Activated CD4-positive, alpha-beta T cell treated with anti-CD3 and anti-CD28 coated beads for 24 hours (primary cell): ENCODE measurements around the gene PSMD3.
A peak's percentile ranks its signal among the peaks of the same experiment; 100 is the strongest.
"Not testable (repeated sequence)": the region's sequence is repeated elsewhere in the genome, so short reads cannot be mapped to it uniquely, and the experiment has no call there.

ENCODE experiments used
- DNase-seq, 2 donors: peaks; one replicate each; pipeline ENCODE4 v3.0.0-alpha.2; 2020; ENCODE audit warnings: low read depth in 2 of 2

Gene PSMD3

DNA sequence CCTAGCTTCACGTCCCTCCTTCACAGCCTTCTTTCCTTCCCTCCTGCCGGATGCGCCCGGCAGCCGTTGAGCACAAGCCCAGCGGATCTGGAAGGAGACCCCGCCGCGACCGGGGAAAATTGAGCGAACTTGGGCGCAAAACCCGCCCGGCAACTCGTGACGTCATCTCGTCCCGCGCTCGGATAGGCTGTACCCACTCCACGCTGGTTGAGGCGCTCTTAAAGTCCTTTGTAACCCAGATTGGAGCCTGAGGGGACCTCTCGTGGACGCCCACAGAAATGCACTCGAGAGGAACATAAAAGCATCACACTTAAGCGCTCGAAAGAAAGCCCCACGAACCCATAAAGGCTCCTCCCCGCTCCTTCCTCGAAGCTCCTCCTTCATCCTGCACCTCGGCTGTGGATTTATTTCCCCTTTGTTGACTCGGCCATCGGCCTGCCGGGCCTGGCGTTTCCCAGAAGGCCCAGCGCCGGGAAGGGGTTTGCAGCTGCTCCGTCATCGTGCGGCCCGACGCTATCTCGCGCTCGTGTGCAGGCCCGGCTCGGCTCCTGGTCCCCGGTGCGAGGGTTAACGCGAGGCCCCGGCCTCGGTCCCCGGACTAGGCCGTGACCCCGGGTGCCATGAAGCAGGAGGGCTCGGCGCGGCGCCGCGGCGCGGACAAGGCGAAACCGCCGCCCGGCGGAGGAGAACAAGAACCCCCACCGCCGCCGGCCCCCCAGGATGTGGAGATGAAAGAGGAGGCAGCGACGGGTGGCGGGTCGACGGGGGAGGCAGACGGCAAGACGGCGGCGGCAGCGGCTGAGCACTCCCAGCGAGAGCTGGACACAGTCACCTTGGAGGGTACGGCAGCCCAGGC lies at the start of gene PSMD3:
Gene PSMD3 (plus strand): TSS at position 457 of the 856 bp plus-strand sequence. CDS start 164 bp downstream, at position 621.
- DNase-seq, result peak; percentile 94 to 97

DNA sequence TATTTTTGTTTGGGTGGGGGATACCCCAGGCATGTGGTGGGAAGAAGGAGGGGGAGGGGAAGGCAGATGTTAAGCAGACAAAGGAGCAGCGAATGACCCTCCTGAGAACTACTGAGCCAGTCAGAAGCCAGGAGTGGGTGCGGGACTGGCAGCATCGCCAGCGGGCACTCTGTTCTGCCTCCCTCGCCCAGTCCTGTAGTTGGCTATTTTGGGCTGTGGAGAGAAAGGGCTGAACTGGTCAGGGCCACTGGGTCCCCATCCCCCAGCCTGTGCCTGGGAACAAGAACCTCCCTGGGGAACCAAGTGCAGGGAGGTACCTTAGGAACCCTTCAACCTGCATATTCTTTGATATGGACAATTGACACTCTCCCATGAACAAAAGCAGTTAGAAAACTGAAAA lies 46.7 kb upstream of the PSMD3 start:
- DNase-seq, result no peak

DNA sequence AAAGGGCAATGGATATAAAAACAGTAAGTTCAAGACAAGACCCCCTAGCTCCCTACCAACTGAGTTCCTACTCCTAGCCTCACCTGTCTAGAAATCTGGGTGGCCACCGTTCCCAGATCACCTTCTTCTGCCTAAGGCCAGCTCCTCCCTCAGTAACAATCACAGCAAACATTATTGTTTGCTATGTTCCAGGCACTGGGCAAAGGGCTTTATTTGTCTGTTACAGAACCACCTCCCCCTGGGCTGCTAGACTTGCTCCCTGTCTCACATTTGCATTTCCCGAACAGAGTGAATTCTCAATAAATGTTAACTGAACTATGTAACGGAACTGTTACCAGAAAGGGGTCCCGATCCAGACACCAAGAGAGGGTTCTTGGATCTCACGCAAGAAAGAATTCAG lies 46.3 kb upstream of the PSMD3 start:
- DNase-seq, result no peak

DNA sequence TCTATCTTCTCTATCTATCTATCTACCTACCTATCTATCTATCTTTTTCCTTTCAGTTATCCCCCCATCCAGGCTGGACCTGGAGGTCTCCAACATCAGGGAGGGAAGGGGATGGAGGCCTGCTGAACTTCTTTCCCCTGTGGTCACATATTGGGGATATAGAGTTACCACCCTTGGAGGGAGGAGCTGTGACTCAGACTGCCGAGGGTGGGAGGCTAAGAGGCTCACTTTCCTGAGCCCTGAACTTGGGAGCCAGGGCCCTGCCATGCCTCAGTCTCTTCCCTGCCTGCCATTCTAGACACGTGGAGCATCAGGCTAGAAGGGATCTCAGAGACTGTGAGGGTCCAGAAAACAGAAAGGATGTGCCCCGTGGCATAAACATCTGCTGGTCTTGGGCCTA lies 44.7 kb upstream of the PSMD3 start:
- DNase-seq, result no peak

DNA sequence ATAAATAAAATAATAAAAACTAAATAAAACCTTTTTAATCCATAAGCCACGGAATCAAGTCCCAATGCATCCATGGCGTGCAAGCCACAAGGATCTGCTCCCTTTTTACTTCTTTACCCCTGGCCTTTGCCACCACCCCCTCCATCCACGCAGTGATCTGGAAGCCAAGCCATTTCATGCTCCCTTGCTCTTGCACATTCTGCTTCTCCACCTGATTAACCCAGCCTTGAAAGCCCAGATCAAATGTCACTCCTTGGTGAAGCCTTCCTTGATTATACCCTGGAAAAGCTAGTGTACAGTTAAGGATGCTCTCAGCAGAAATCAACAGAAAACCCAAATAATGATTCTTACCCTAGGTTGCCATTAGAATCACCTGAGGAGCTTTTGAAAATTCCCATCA lies 43.2 kb upstream of the PSMD3 start:
- DNase-seq, result no peak

DNA sequence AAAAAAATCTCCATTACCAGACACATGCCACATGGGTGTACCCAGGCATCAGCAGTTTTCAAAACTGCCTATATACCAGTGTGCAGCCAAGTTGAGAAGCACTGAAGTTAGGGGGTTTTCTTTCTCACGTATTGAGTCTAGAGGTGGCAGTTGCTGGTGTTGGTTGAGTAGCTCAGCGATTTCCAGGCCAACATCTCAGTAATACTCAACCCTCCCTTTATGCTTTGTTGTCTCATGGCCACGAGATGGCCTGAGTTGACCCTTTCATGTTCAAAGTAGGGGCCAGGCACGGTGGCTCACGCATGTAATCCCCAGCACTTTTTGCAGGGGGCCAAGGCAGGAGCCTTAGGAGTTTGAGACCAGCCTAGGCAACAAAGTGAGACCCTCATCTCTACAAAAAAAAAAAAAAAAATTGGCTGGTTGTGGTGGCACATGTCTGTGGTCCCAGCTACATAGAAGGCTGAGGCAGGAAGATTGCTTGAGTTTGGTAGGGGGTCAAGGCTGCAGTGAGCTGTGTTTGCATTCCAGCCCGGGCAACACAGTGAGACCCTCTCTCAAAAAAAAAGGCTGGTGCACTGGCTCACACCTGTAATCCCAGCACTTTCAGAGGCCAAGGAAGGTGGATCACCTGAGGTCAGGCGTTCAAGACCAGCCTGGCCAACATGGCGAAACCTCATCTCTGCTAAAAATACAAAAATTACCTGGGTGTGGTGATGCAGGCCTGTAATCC lies 42.3 kb upstream of the PSMD3 start:
- no peak for DNase-seq

DNA sequence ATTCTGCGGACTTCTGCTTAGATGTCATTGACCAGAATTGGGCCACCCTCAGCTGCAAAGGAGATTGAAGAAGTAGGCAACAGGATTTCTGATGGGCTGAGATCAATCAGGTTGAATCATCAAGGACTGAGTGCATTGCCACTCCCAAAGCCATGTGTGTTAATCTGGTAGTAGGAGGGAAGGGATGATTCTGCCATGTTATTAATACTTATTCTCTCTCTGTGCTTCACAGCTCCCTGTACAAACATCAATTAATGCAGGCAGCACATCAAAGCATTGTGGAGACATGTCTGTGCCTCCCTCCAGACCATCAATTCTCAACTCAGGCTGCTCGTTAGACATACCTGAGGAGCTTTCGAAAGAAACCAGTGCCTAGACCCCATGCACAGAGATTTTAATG lies 41.5 kb upstream of the PSMD3 start:
- no peak for DNase-seq

DNA sequence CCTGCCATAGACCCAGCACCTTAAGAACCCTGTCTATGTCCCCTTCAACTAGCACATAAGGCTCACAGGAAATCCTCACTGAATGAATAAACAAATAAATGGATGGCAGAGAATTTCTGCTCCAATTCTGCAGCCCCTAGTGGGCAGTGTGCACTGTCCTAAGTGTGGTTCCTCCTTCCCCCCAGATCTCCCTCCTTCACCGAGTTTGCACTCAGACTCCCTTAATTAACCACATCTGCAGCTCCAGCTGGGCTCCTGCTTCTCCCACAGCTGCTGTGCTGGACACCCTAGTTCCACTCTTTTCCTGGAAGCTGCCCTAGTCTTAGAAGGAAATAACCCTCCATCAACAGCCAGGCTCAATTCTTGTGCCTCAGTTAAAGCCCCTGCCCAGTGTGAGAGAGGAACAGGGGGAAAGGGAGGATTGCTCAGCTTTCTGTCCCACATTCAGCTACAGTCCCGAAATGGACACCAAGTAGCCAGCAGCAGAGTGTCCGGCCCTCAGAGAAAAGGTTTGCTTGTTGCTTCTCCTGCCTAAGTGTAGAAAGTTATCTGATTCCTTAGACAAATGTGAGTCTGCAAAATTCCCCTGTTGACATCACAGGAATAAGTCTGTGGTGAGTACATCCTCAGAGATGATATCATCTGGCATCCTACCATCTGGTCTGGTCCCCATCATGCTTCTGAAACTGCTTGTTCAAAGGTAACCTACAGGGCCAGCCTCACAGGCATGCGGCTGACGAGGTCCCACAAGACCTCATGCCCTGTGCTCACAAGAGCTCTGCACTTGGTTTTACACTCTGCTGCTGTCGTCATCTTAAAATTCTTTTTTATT lies 40.8 kb upstream of the PSMD3 start:
- DNase-seq, result peak in 1 of 2 donors; percentile 22

DNA sequence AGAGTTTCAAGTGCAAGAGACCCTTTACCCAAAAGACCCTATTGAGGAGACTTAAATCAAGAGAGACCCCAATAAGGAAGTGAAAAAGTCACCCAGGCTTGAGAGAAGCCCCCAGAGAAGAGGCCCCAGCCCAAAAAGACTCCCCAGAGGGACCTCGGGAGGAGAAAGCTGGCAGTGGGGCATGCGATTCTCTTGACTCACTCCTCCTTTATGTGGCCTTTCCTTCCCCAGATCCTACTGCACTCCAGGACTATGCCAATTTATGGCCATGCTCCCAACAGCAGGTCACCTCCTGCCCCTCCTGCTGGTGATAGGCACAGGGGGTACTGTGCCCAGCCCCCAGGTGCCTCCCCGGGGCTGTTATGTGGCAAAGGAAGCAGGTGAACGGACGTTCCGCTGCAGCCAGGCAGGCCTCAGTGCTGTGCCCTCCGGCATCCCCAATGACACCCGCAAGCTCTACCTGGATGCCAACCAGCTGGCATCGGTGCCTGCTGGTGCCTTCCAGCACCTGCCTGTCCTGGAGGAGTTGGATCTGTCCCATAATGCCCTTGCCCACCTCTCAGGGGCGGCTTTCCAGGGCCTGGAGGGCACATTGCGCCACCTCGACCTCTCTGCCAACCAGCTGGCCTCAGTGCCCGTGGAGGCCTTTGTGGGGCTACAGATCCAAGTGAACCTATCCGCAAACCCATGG lies 36.8 kb upstream of the PSMD3 start:
- no peak for DNase-seq

DNA sequence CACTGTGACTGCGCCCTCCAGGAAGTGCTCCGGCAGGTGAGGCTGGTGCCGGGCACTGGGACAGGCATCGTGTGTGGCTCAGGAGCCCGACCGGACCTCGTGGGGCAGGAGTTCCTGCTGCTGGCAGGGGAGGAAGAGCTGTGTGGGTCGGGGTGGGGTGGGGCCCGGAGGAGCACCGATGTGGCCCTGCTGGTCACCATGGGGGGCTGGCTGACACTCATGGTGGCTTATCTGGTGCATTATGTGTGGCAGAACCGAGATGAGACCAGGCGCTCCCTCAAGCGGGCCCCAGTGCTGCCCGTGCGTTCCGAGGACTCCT lies 36.3 kb upstream of the PSMD3 start:
- DNase-seq, result no peak

DNA sequence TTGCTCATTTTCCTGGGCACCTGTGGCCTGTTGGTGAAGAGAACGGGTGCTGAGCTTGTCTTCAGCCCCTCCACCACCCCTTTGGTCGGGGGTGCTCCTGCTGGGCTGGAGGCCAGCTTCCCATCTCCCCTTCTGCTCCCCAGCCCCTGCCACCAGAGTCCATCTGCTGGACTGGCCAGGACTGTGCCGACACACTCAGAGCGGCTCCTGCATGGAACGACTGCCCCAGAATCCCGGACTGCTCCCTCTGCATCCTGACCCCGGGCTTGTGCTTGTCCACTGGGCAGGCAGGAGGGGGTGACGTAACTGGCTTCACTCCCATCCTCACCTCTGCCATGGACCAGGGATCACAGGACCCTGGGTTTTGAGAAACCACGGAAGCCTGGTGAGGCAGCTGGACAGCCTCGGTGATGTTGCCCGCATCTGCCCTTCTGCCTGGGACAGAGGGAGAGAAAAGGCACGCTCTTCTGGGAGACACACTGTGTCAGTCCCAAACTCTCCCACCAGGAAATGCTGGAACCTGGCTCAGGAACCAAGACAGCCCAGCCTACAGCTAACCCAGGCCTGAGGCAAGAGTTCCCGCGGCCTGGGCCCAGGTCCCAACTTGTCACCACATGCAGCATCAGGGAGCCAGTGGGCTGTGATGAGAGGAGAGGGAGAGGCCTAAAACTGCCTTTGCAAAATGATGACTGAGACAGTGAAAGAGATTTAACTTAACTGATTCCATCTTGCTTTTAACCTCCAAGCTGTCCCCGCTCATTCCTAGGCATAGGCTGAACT lies 33.9 kb upstream of the PSMD3 start:
- DNase-seq, result no peak

DNA sequence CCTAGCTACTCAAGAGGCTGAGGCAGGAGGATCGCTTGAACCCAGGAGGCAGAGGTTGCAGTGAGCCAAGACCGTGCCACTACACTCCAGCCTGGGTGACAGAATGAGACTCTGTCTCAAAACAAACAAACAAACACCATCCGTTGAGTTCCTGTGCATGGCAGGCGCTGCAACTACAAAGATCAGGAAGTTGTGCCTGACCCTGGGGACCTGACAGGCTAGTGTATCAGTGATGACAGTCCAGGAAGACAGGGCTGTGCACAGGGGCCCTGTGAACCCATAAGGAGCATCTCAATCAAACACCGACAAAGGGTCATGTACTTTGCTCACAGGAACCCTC lies 32.1 kb upstream of the PSMD3 start:
- DNase-seq, result not testable (repeated sequence)

DNA sequence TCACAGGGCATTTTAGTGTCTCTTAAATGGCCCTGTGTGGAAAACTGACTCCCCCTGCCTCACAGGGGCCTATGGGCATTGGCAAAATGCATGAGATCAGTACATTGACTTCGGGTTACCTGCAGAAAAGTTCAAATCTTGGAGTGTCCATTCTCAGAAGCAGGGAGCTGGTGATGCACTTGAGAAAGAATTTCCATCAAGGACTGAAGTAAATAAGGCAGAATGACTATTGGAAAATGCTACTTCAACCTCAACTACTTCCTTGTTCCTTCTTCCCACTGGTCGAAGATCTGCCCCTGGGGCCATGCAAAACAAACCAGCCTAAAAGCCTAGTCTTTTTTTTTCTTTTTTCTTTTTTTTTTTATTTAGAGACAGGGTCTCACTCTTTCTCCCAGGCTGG lies 31.6 kb upstream of the PSMD3 start:
- no peak for DNase-seq

DNA sequence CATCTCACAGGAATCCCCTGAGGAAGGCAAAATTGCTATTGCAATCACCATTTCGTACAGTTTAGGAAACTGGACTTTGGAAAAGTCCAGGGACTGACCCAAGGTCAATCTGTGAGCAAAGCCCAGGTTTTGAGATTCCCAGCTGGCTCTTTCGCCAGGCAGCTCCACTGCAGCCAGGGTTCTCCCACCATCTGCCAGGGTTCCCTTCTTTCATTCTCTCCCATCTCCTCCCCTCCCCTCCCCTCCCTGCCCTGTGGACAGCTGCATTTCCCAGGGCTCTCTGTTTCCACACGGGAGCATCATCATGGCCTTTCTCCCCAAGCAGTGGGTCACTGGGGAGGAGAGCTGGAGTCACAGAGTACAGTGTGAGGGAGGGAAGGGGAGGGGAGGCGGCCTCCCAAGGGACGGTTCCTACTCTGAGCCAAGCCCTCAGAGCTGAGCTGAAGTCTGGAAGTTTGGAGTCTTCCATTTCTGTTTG lies 29.7 kb upstream of the PSMD3 start:
- no peak for DNase-seq

DNA sequence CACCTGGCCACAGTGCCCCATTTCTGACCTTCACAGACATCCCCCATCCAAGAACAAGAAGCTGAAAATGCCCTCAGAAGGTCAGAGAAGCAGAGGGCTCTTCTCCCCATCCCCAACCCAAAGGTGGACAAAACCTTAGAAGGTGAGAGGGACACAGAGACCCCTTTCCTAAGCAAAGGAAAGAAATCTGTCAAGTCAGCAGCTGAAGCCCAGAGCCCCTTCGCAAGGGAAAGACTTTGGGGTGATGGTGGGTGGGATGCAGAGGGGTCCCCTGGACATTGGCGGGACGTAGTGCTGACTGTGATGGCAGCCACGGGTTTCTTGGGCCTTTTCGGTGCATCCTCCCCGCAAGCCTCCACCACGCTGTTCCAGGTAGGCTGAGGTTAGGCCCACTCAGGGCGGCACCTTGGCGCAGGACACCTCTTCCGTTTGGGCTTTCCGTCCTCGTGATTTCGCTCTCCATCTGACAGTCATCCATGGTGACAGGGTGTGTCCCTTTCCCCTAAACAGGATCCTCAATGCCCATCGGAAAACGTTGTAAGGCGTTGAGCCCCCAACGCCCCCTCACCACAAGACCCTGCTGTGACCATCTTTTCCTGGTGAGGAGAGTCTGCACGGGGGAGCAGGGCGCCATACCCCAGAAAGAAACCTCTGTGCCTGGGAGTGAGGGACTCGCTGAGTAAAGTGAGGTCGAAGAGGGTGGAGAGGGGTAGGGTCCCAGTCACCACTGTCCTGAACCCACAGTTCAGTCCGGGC lies 28.5 kb upstream of the PSMD3 start:
- no peak for DNase-seq

DNA sequence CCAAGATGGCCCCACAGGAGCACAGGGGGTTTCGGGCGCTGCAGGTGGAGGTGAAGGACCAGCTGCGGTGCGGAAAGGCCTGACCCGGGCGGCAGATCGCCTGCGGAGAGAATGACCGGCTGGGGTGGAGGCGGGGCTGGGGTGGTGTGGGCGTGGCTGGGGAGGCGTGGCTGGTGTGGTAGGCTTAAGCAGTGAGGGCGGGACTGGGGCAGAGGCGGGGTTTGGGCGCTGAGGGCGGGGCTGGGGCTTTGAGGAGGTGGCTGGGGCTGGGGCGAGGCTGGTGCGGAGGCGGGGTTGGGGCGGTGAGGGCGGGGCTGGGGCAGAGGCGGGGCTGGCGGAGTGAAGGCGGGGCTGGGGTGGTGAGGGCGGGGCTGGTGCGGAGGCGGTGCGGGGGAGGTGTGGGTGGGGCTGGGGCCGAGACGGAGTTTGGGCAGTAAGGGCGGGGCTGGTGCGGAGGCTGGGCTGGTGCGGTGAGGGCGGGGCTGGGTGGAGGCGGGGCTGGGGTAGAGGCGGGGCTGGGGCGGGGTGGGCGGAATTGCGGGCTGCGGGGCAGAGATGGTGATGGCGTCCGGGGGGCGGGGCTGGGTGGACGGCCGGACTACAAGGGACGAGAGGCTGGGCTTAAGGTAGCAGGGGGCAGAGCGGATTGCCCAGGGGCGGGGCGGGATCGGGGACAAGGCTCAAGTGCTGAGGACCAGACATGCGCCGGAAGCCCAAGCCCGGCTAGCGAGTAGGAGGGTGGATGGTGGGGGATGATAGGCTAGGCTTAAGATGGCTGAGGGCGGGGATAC lies 27.7 kb upstream of the PSMD3 start:
- DNase-seq, result peak; percentile 81 to 91

DNA sequence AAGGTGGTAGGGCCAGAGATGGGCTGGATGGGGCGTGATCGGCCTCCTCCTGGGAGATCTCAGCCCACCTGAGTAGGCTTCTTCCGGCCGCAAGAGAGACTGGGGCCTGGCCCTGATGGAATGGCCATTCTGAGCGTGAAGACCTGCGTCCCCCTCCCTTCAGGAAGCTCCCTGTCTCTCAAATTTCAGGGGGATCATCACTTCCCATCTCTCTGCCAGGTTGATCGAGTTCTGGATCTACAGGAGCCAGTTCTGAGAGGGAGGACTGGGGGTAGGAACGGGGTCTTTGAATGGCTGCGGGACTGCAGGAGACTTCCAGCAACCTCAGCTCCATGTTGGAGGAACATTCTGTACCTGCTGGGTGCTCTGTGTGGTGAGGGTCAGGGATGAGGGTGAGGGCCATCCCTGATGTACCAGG lies 27.1 kb upstream of the PSMD3 start:
- no peak for DNase-seq

DNA sequence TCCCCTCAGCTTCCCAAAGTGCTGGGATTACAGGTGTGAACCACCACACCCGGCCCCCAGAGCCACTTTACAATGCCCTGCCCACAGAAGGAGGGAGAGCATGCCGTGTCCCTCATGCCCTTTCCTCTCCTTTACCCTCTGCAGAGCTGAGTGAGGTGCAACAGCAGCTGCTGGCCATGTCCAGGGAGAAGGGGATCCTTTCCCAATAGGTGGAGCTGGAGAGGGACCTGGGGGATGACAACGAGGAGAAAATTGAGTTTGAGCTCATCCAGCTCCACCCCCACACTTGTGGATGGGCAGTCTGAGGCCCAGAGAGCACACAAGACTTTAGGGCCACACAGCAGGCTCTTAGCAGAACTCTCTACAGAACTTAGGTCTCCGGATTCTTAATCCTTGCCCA lies 25.7 kb upstream of the PSMD3 start:
- DNase-seq, result no peak

DNA sequence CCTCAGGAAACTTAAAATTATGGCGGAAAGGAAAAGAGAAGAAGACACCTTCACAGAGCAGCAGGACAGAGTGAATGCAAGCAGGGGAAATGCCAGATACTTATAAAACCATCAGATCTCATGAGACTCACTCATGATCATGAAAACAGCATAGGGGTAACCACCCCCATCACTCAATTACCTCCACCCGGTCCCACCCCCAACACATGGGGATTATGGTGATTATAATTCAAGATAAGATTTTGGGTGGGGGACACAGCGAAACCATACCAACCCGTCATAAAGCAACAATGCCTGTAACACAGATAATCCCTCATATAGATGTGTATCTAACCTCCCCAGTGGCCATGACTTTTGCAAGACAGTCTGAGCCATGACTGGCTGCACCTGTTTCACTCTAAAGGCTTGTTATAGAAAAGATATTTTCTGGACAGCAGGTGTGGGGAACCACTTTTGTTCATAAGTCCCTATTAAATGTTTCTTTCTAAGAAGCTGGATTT lies 24.8 kb upstream of the PSMD3 start:
- DNase-seq, result no peak
